MM.1S (cell line): ENCODE measurements around the gene CDIPT.
A peak's percentile ranks its signal among the peaks of the same experiment; 100 is the strongest.

Source experiments
- DNase-seq: peaks from one replicate; pipeline ENCODE4 v3.0.0-alpha.2; 2015
- H2AFZ ChIP-seq: fragments of 300-600 bp; sonication (generic); 2 replicates; pipeline ENCODE4 v1.6.0; 2016; ENCODE audit warnings: antibody characterized with exemption, low read length
- H3F3A ChIP-seq: fragments of 300-600 bp; sonication (generic); 2 replicates; pipeline ENCODE4 v1.6.1; 2016; ENCODE audit warnings: mild to moderate bottlenecking, antibody characterized with exemption, low read length, moderate library complexity, mixed read lengths; ENCODE audit not compliant: insufficient read depth
- H3K27ac ChIP-seq: fragments of 300-600 bp; sonication (generic); 2 replicates; pipeline ENCODE4 v1.5.1; 2016; ENCODE audit warnings: mild to moderate bottlenecking, low read length
- H3K27me3 ChIP-seq: fragments of 300-600 bp; sonication (generic); replicated peaks from 2 replicates; pipeline ENCODE4 v1.6.0; 2016; ENCODE audit warnings: low read length; ENCODE audit not compliant: insufficient read depth
- H3K36me3 ChIP-seq: fragments of 300-600 bp; sonication (generic); replicated peaks from 2 replicates; pipeline ENCODE4 v1.6.1; 2016; ENCODE audit warnings: mild to moderate bottlenecking, low read length, mixed read lengths; ENCODE audit not compliant: insufficient read depth
- H3K4me1 ChIP-seq: fragments of 300-600 bp; sonication (generic); 2 replicates; pipeline ENCODE4 v1.6.1; 2016; ENCODE audit warnings: low read length, mixed read lengths
- H3K4me2 ChIP-seq: fragments of 300-600 bp; sonication (generic); 2 replicates; pipeline ENCODE4 v1.6.0; 2016; ENCODE audit warnings: low read depth, low read length
- H3K4me3 ChIP-seq: fragments of 300-600 bp; sonication (generic); 2 replicates; pipeline ENCODE4 v1.5.1; 2016; ENCODE audit warnings: low read length, mixed read lengths
- H3K79me2 ChIP-seq: fragments of 300-600 bp; sonication (generic); 2 replicates; pipeline ENCODE4 v1.6.1; 2016; ENCODE audit warnings: mixed run types, low read length, mixed read lengths
- H3K9ac ChIP-seq: fragments of 300-600 bp; sonication (generic); 2 replicates; pipeline ENCODE4 v1.6.1; 2016; ENCODE audit warnings: low read length, mixed read lengths
- H3K9me2 ChIP-seq: fragments of 300-600 bp; sonication (generic); replicated peaks from 2 replicates; pipeline ENCODE4 v1.6.1; 2016; ENCODE audit warnings: mild to moderate bottlenecking, low read length, mixed read lengths; ENCODE audit not compliant: insufficient read depth
- H3K9me3 ChIP-seq: fragments of 300-600 bp; sonication (generic); replicated peaks from 2 replicates; pipeline ENCODE4 v1.6.1; 2016; ENCODE audit warnings: mild to moderate bottlenecking, low read length, mixed read lengths; ENCODE audit not compliant: insufficient read depth
- H4K20me1 ChIP-seq: fragments of 300-600 bp; sonication (generic); 2 replicates; pipeline ENCODE4 v1.6.1; 2016; ENCODE audit warnings: mild to moderate bottlenecking, low read length, moderate library complexity, mixed read lengths; ENCODE audit not compliant: insufficient read depth
- CTCF ChIP-seq: fragments of 300-600 bp; sonication (generic); IDR thresholded peaks from 2 replicates; pipeline ENCODE4 v1.5.1; 2016; ENCODE audit warnings: antibody characterized with exemption, low read length, mixed read lengths
- EZH2 ChIP-seq: fragments of 300-600 bp; sonication (generic); optimal IDR thresholded peaks from 2 replicates; pipeline ENCODE3; 2017; ENCODE audit warnings: low read depth, mild to moderate bottlenecking, antibody characterized with exemption, low read length, mixed read lengths
- EZH2phosphoT487 ChIP-seq: fragments of 300-600 bp; sonication (generic); IDR thresholded peaks from 2 replicates; pipeline ENCODE4 v1.6.1; 2018; ENCODE audit warnings: antibody characterized with exemption, low read length

The CDIPT gene

GRCh38 chr16:29809031-29809747 lies 53.8 kb downstream of the CDIPT start:
- Histone ChIP-seq H3K27ac (peak overlapping the region; percentile 95; the same call in 1 of the 2 replicates), H3K27me3 (no peaks in the 10 kb centered on the region), H3K36me3 (no peaks in the 10 kb centered on the region), H3K4me2 (peak overlapping the region; percentile 77), H3K4me3 (no peak overlapping the region), H2AFZ (no peak overlapping the region), H3K9me2 (no peaks in the 10 kb centered on the region), H4K20me1 (no peaks in the 10 kb centered on the region), H3F3A (peaks cover 57% of the 10 kb centered on the region), H3K9ac (no peak overlapping the region), H3K4me1 (peaks cover 37% of the 10 kb centered on the region), H3K79me2 (peaks cover 32% of the 10 kb centered on the region), H3K9me3 (no peaks in the 10 kb centered on the region)
- DNase-seq, result no peak
- TF ChIP-seq EZH2, result no peak
- TF ChIP-seq CTCF, result no peak
- TF ChIP-seq EZH2phosphoT487, result no peak
